RWPE1 (cell line): ENCODE measurements around the gene RAB24.

Experiments
- CTCF ChIA-PET: fragments of 350-600 bp; sonication (Branson Sonifier 250); formaldehyde crosslinking; extraction: SDS; loops from one replicate; lab custom pipeline; 2021; lab: Yijun Ruan, JAX
- POLR2A ChIA-PET: fragments of 400-600 bp; formaldehyde crosslinking; extraction: SDS; loops from one replicate; lab custom pipeline; 2020; ENCODE audit warnings: antibody characterized with exemption; ENCODE audit not compliant: low non-redundant PET; lab: Yijun Ruan, JAX
- DNase-seq: peaks from one replicate; pipeline ENCODE4 v3.0.0; 2012; ENCODE audit warnings: low spot score
- H3K27ac ChIP-seq: fragments of 450-650 bp; 2 replicates; pipeline ENCODE4 v1.5.1; 2017
- CTCF ChIP-seq: fragments of 450-650 bp; conservative IDR thresholded peaks from 2 replicates; pipeline ENCODE4 v1.5.1; 2017; ENCODE audit warnings: low read depth, mild to moderate bottlenecking

RAB24 gene

GRCh38 chr5:177304392-177305119 is 1.0 kb upstream of the RAB24 start:
- H3K27ac ChIP-seq = peak overlapping the region; percentile 84
- ChIA-PET CTCF (no interaction called here), POLR2A (interaction anchor here (0.6 kb wide), 1 partner anchor 42 kb away, joined by 4 read pairs; no protein-coding TSS in a partner anchor)
- TF ChIP-seq CTCF = no peak
- no peak for DNase-seq

- ChIA-PET POLR2A (interaction anchor here (0.7 kb wide), 1 partner anchor 138 kb away, joined by 3 read pairs; no protein-coding TSS in a partner anchor), CTCF (interaction anchor here (0.9 kb wide), 1 partner anchor 191 kb away, joined by 3 read pairs; no protein-coding TSS in a partner anchor)
- TF ChIP-seq CTCF = no peak
- DNase-seq = no peak
- peak overlapping the region; percentile 84 for H3K27ac ChIP-seq
Observed at GRCh38 chr5:177303925-177304391, 439 bp upstream of the RAB24 start.

- CTCF ChIA-PET = interaction anchor here (0.6 to 0.9 kb wide), 3 partner anchors 10 to 189 kb away, joined by 3 to 5 read pairs (median 5); partner anchors contain the start of gene MXD3
- POLR2A ChIA-PET = interaction anchor here (1.4 kb wide), 1 partner anchor 49 kb away, joined by 4 read pairs; the partner anchor contains the start of gene LMAN2
- no peak for DNase-seq
- peak overlapping the region; percentile 84 for H3K27ac ChIP-seq
- no peak for TF ChIP-seq CTCF
Observed at GRCh38 chr5:177302354-177303110, 987 bp downstream of the RAB24 start.

GRCh38 chr5:177301503-177302165 is 1.9 kb downstream of the RAB24 start:
- DNase-seq = peak; percentile 91
- no peak for TF ChIP-seq CTCF
- CTCF ChIA-PET = interaction anchor here (0.6 to 1.1 kb wide), 5 partner anchors 11 to 420 kb away, joined by 3 to 5 read pairs (median 4); partner anchors contain the start of gene MXD3
- POLR2A ChIA-PET = interaction anchor here (0.5 to 1.4 kb wide), 2 partner anchors 50 to 86 kb away, joined by 4 read pairs; partner anchors contain the start of gene LMAN2
- H3K27ac ChIP-seq = peak overlapping the region; percentile 84

GRCh38 chr5:177300951-177301350 is 2.6 kb downstream of the RAB24 start:
- peak overlapping the region; percentile 84 for H3K27ac ChIP-seq
- no peak for TF ChIP-seq CTCF
- DNase-seq = no peak
- ChIA-PET POLR2A (interaction anchor here (1.4 kb wide), 1 partner anchor 51 kb away, joined by 4 read pairs; the partner anchor contains the start of gene LMAN2), CTCF (interaction anchor here (1.0 to 1.1 kb wide), 2 partner anchors 189 to 200 kb away, joined by 4 read pairs; no protein-coding TSS in a partner anchor)
